ENCODE measurements around the gene APLF. TPM values are rescaled to one million over a fixed set of nuclear protein-coding genes. Genes with fewer than 3 reads are reported as not detected.
"Not testable (repeated sequence)": the region's sequence is repeated elsewhere in the genome, so short reads cannot be mapped to it uniquely, and the experiment has no call there.

APLF gene
- total RNA-seq, 1 donor, result 10.5 TPM

- Histone ChIP-seq H3K4me1 (ENCODE audit: insufficient read depth, low read length) (peaks cover 2% of the 10 kb centered on the region), H2AFZ (ENCODE audit: low read length) (no peak overlapping the region)
Measured at GRCh38 chr2:68568116-68568515, 100.7 kb downstream of the APLF start.

DNA sequence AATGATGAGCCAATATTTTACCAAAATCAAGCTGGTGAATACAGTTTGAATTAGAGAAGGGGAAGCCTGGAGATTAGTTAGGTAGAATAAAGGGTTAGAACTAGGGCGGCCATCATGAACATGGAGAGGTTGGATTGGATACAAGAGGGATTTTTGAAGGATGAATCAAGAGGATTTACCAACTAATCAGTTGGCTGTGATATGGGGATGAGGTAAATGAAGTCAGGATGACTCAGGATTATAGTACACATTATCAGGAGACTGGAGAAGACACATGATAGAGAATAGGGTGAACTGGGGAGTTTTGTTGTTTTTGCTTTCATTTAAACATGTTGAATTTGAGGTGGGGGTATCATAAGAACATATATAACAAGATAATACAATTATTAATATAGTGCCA, 102.2 kb downstream of the APLF start:
- Histone ChIP-seq H3K4me1 (ENCODE audit: insufficient read depth, low read length) (peaks cover 2% of the 10 kb centered on the region), H3K9me3 (ENCODE audit: low read depth, low read length) (no peaks in the 10 kb centered on the region), H3K27ac (ENCODE audit: low read depth, low read length) (no peak overlapping the region), H3K36me3 (ENCODE audit: insufficient read depth, low read length) (no peaks in the 10 kb centered on the region), H3K4me3 (ENCODE audit: insufficient read depth, low read length) (no peak overlapping the region), H3K27me3 (ENCODE audit: insufficient read depth, low read length) (no peaks in the 10 kb centered on the region), H4K20me1 (ENCODE audit: insufficient read depth, low read length) (no peaks in the 10 kb centered on the region), H3K79me2 (ENCODE audit: insufficient read depth, low read length) (no peaks in the 10 kb centered on the region), H2AFZ (ENCODE audit: low read length) (no peak overlapping the region), H3K4me2 (ENCODE audit: insufficient read depth, low read length) (no peak overlapping the region)
- DNase-seq (ENCODE audit: insufficient read length, low spot score, missing footprints), result no peak
- TF ChIP-seq CTCF (IDR thresholded peaks at IDR 0.05; ENCODE audit: extremely low read depth, low read depth, low read length), result no peak

More at GRCh38 chr2:68568116-68568515, 100.7 kb downstream of the APLF start:
- Histone ChIP-seq H3K4me2 (ENCODE audit: insufficient read depth, low read length) (no peak overlapping the region), H3K9me3 (ENCODE audit: low read depth, low read length) (no peaks in the 10 kb centered on the region), H4K20me1 (ENCODE audit: insufficient read depth, low read length) (no peaks in the 10 kb centered on the region), H3K27ac (ENCODE audit: low read depth, low read length) (no peak overlapping the region), H3K79me2 (ENCODE audit: insufficient read depth, low read length) (no peaks in the 10 kb centered on the region), H3K36me3 (ENCODE audit: insufficient read depth, low read length) (no peaks in the 10 kb centered on the region), H3K27me3 (ENCODE audit: insufficient read depth, low read length) (no peaks in the 10 kb centered on the region), H3K4me3 (ENCODE audit: insufficient read depth, low read length) (no peak overlapping the region)
- no peak for DNase-seq (ENCODE audit: insufficient read length, low spot score, missing footprints)
- TF ChIP-seq CTCF (IDR thresholded peaks at IDR 0.05; ENCODE audit: extremely low read depth, low read depth, low read length), result no peak

DNA sequence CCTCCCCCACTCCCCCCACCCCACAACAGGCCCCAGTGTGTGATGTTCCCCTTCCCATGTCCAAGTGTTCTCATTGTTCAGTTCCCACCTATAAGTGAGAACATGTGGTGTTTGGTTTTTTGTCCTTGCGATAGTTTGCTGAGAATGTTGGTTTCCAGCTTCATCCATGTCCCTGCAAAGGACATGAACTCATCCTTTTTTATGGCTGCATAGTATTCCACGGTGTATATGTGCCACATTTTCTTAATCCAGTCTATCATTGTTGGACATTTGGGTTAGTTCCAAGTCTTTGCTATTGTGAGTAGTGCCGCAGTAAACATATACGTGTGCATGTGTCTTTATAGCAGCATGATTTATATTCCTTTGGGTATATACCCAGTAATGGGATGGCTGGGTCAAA, 103.0 kb downstream of the APLF start:
- DNase-seq (ENCODE audit: insufficient read length, low spot score, missing footprints); H3K27ac ChIP-seq (ENCODE audit: low read depth, low read length); H3K4me1 ChIP-seq (ENCODE audit: insufficient read depth, low read length); H4K20me1 ChIP-seq (ENCODE audit: insufficient read depth, low read length); H3K9me3 ChIP-seq (ENCODE audit: low read depth, low read length); H3K4me3 ChIP-seq (ENCODE audit: insufficient read depth, low read length); H3K36me3 ChIP-seq (ENCODE audit: insufficient read depth, low read length); H2AFZ ChIP-seq (ENCODE audit: low read length); H3K27me3 ChIP-seq (ENCODE audit: insufficient read depth, low read length); H3K79me2 ChIP-seq (ENCODE audit: insufficient read depth, low read length); H3K4me2 ChIP-seq (ENCODE audit: insufficient read depth, low read length): not testable (repeated sequence)

GRCh38 chr2:68574202-68574791, 106.9 kb downstream of the APLF start:
- no peaks in the 10 kb centered on the region for H3K36me3 ChIP-seq (ENCODE audit: insufficient read depth, low read length)
- H3K4me1 ChIP-seq (ENCODE audit: insufficient read depth, low read length), result peaks cover 2% of the 10 kb centered on the region
- H3K79me2 ChIP-seq (ENCODE audit: insufficient read depth, low read length), result no peaks in the 10 kb centered on the region
- H3K27me3 ChIP-seq (ENCODE audit: insufficient read depth, low read length), result no peaks in the 10 kb centered on the region
- no peak for TF ChIP-seq CTCF (IDR thresholded peaks at IDR 0.05; ENCODE audit: extremely low read depth, low read depth, low read length)
- no peaks in the 10 kb centered on the region for H4K20me1 ChIP-seq (ENCODE audit: insufficient read depth, low read length)
- H3K4me3 ChIP-seq (ENCODE audit: insufficient read depth, low read length), result no peak overlapping the region
- no peak overlapping the region for H3K27ac ChIP-seq (ENCODE audit: low read depth, low read length)
- no peak for DNase-seq (ENCODE audit: insufficient read length, low spot score, missing footprints)
- no peak overlapping the region for H3K4me2 ChIP-seq (ENCODE audit: insufficient read depth, low read length)
- no peaks in the 10 kb centered on the region for H3K9me3 ChIP-seq (ENCODE audit: low read depth, low read length)
- H2AFZ ChIP-seq (ENCODE audit: low read length), result no peak overlapping the region
